Common myeloid progenitor, CD34-positive (primary cell): Measurements from ENCODE around the gene TEX2.

Experiments
- CTCF ChIA-PET: fragments of 350-600 bp; sonication (Branson Sonifier 250); formaldehyde crosslinking; loops from one replicate; lab custom pipeline; 2021; ENCODE audit warnings: antibody characterized with exemption; lab: Charles Lee
- POLR2A ChIA-PET: fragments of 350-600 bp; sonication (Branson Sonifier 250); formaldehyde crosslinking; loops from one replicate; lab custom pipeline; 2021; ENCODE audit warnings: antibody characterized with exemption; lab: Charles Lee
- DNase-seq, 3 donors: peaks; one replicate each; pipeline versions ENCODE4 v3.0.0 to v3.0.0-alpha.2; 2013
- H3K27ac ChIP-seq, 2 experiments: 1 replicate in 1 of 2; 2 replicates in 1 of 2; pipeline ENCODE4 v1.7.0; 2013; ENCODE audit warnings: inconsistent platforms in 2 of 2, low read length in 2 of 2, mild to moderate bottlenecking in 2 of 2, low read depth in 1 of 2, moderate library complexity in 1 of 2; ENCODE audit not compliant: severe bottlenecking in 2 of 2, insufficient read depth in 1 of 2, poor library complexity in 1 of 2
- H3K27me3 ChIP-seq, 5 experiments: replicated peaks in 2 of 5; 1 replicate in 3 of 5; 2 replicates in 2 of 5; pipeline versions ENCODE4 v1.6.1 to v1.7.0; 2013; ENCODE audit warnings: low read length in 4 of 5, mild to moderate bottlenecking in 2 of 5, moderate library complexity in 2 of 5, inconsistent platforms in 1 of 5; ENCODE audit not compliant: insufficient read depth in 5 of 5, control insufficient read depth in 4 of 5
- H3K36me3 ChIP-seq, 4 experiments: 1 replicate in 2 of 4; 2 replicates in 2 of 4; pipeline versions ENCODE4 v1.6.1 to v1.7.0; 2013; ENCODE audit warnings: low read length in 3 of 4, control low read depth in 1 of 4, mild to moderate bottlenecking in 1 of 4; ENCODE audit not compliant: control insufficient read depth in 4 of 4, insufficient read depth in 4 of 4
- H3K4me1 ChIP-seq, 4 experiments: 1 replicate in 3 of 4; 2 replicates in 1 of 4; pipeline versions ENCODE4 v1.6.1 to v1.7.1; 2013; ENCODE audit warnings: low read length in 3 of 4, mild to moderate bottlenecking in 3 of 4, control low read depth in 1 of 4, inconsistent platforms in 1 of 4, moderate library complexity in 1 of 4; ENCODE audit not compliant: control insufficient read depth in 4 of 4, insufficient read depth in 4 of 4; ENCODE audit errors: control extremely low read depth in 1 of 4
- H3K4me3 ChIP-seq, 7 experiments: 1 replicate in 4 of 7; 2 replicates in 3 of 7; pipeline versions ENCODE4 v1.5.1 to v1.7.0; 2013; ENCODE audit warnings: mild to moderate bottlenecking in 7 of 7, low read length in 6 of 7, moderate library complexity in 6 of 7, inconsistent platforms in 2 of 7, low read depth in 2 of 7, control low read depth in 1 of 7; ENCODE audit not compliant: insufficient read depth in 4 of 7, control insufficient read depth in 1 of 7; ENCODE audit errors: extremely low read depth in 1 of 7
- H3K9me3 ChIP-seq, 5 experiments: 1 replicate in 4 of 5; 2 replicates in 1 of 5; pipeline versions ENCODE4 v1.6.1 to v1.7.1; 2013; ENCODE audit warnings: low read length in 4 of 5, mild to moderate bottlenecking in 2 of 5, inconsistent platforms in 1 of 5, low read depth in 1 of 5, moderate library complexity in 1 of 5; ENCODE audit not compliant: control insufficient read depth in 4 of 5, insufficient read depth in 2 of 5; ENCODE audit errors: control extremely low read depth in 1 of 5
- WGBS: methylation state at CpG from one replicate; pipeline ENCODE4 v1.1.5; 2013; ENCODE audit not compliant: insufficient coverage; 5-methylcytosine and 5-hydroxymethylcytosine counted together

TEX2 gene

GRCh38 chr17:64154313-64154695 is 108.8 kb downstream of the TEX2 start:
- H3K4me1 ChIP-seq = peaks cover 0 to 13% (median 0%) of the 10 kb centered on the region in 4 experiments
- H3K9me3 ChIP-seq = no peaks in the 10 kb centered on the region
- DNase-seq = no peak
- H3K27ac ChIP-seq = no peak overlapping the region
- H3K36me3 ChIP-seq = peaks cover 8 to 58% (median 42%) of the 10 kb centered on the region in 4 experiments
- no CpG with 5 or more reads among the region's 4 CpGs for WGBS
- ChIA-PET POLR2A (no interaction called here), CTCF (interaction anchor here (0.6 to 2.1 kb wide), 3 partner anchors 15 to 166 kb away, joined by 3 to 6 read pairs (median 3); no protein-coding TSS in a partner anchor)
- H3K27me3 ChIP-seq = no peaks in the 10 kb centered on the region
- no peak overlapping the region for H3K4me3 ChIP-seq

- no peak for DNase-seq
- peaks cover 0 to 13% (median under 1%) of the 10 kb centered on the region in 4 experiments for H3K4me1 ChIP-seq
- no peaks in the 10 kb centered on the region for H3K9me3 ChIP-seq
- H3K36me3 ChIP-seq = peaks cover 8 to 57% (median 43%) of the 10 kb centered on the region in 4 experiments
- CTCF ChIA-PET = interaction anchor here (0.6 to 2.1 kb wide), 3 partner anchors 15 to 167 kb away, joined by 3 to 6 read pairs (median 3); no protein-coding TSS in a partner anchor
- H3K27me3 ChIP-seq = no peaks in the 10 kb centered on the region
- 100% methylated on average over 3 of the region's 3 CpGs for WGBS
- no peak overlapping the region for H3K4me3 ChIP-seq
- POLR2A ChIA-PET = no interaction called here
- no peak overlapping the region for H3K27ac ChIP-seq
Observed at GRCh38 chr17:64153565-64154312, 109.3 kb downstream of the TEX2 start.

- DNase-seq = peak in 2 of 3 donors; percentile 43 to 72
- CTCF ChIA-PET = no interaction called here
- peaks cover 0 to 15% (median 6%) of the 10 kb centered on the region in 4 experiments for H3K4me1 ChIP-seq
- H3K36me3 ChIP-seq = peaks cover 10 to 58% (median 44%) of the 10 kb centered on the region in 4 experiments
- H3K4me3 ChIP-seq = no peak overlapping the region
- H3K27me3 ChIP-seq = no peaks in the 10 kb centered on the region
- WGBS = 100% methylated on average over 5 of the region's 7 CpGs
- H3K27ac ChIP-seq = no peak overlapping the region
- no peaks in the 10 kb centered on the region for H3K9me3 ChIP-seq
- POLR2A ChIA-PET = no interaction called here
Observed at GRCh38 chr17:64152428-64153125, 110.5 kb downstream of the TEX2 start.

- no peaks in the 10 kb centered on the region for H3K9me3 ChIP-seq
- H3K36me3 ChIP-seq = peaks cover 10 to 61% (median 46%) of the 10 kb centered on the region in 4 experiments
- no CpG with 5 or more reads among the region's 1 CpG for WGBS
- H3K4me1 ChIP-seq = peaks cover 9 to 26% (median 19%) of the 10 kb centered on the region in 4 experiments
- no peak for DNase-seq
- no peak overlapping the region for H3K4me3 ChIP-seq
- no peaks in the 10 kb centered on the region for H3K27me3 ChIP-seq
- ChIA-PET POLR2A (no interaction called here), CTCF (no interaction called here)
- H3K27ac ChIP-seq = peak overlapping the region in 1 of 2 experiments; percentile 29
Observed at GRCh38 chr17:64151016-64151368, 112.1 kb downstream of the TEX2 start.

- ChIA-PET CTCF (interaction anchor here (0.7 to 3.0 kb wide), 3 partner anchors 11 to 153 kb away, joined by 3 to 26 read pairs (median 4); no protein-coding TSS in a partner anchor), POLR2A (no interaction called here)
- no peaks in the 10 kb centered on the region for H3K9me3 ChIP-seq
- 100% methylated on average over 4 of the region's 5 CpGs for WGBS
- peaks cover 9 to 26% (median 19%) of the 10 kb centered on the region in 4 experiments for H3K4me1 ChIP-seq
- DNase-seq = no peak
- H3K4me3 ChIP-seq = no peak overlapping the region
- peaks cover 10 to 59% (median 46%) of the 10 kb centered on the region in 4 experiments for H3K36me3 ChIP-seq
- H3K27me3 ChIP-seq = no peaks in the 10 kb centered on the region
- peak overlapping the region in 1 of 2 experiments; percentile 29 for H3K27ac ChIP-seq
Observed at GRCh38 chr17:64150237-64151015, 112.6 kb downstream of the TEX2 start.

- WGBS = 100% methylated on average over 3 of the region's 6 CpGs
- Histone ChIP-seq H3K36me3 (peaks cover 10 to 59% (median 37%) of the 10 kb centered on the region in 4 experiments), H3K27me3 (no peaks in the 10 kb centered on the region), H3K4me1 (peaks cover 13 to 29% (median 20%) of the 10 kb centered on the region in 4 experiments), H3K27ac (peak overlapping the region in 1 of 2 experiments; percentile 2), H3K4me3 (no peak overlapping the region), H3K9me3 (no peaks in the 10 kb centered on the region)
- POLR2A ChIA-PET = interaction anchor here (0.6 kb wide), 1 partner anchor 371 kb away, joined by 4 read pairs; no protein-coding TSS in a partner anchor
- DNase-seq = no peak
- CTCF ChIA-PET = interaction anchor here (0.9 to 3.0 kb wide), 8 partner anchors 12 to 178 kb away, joined by 3 to 26 read pairs (median 4); no protein-coding TSS in a partner anchor
Observed at GRCh38 chr17:64149196-64149595, 113.9 kb downstream of the TEX2 start.
